Ascending aorta (tissue), 2 donors: Measurements from ENCODE around the gene OR51A7. TPM values are rescaled to one million over a fixed set of nuclear protein-coding genes. Genes with fewer than 3 reads are reported as not detected.

Experiments used
- DNase-seq, 2 donors: peaks; one replicate each; pipeline ENCODE4 v3.0.0-alpha.2; 2019; ENCODE audit warnings: low spot score in 2 of 2
- H3K27ac ChIP-seq, 2 donors: fragments of 200-600 bp; sonication (generic); one replicate each; pipeline ENCODE4 v1.5.1; 2016 to 2017; ENCODE audit warnings: mild to moderate bottlenecking in 1 of 2
- H3K27me3 ChIP-seq: fragments of 200-600 bp; sonication (generic); one replicate; pipeline ENCODE4 v1.5.1; 2017
- H3K36me3 ChIP-seq, 2 donors: fragments of 200-600 bp; sonication (generic); one replicate each; pipeline ENCODE4 v1.5.1; 2016
- H3K4me1 ChIP-seq, 2 donors: fragments of 200-600 bp; sonication (generic); one replicate each; pipeline ENCODE4 v1.5.1; 2016 to 2017; ENCODE audit warnings: mild to moderate bottlenecking in 1 of 2
- H3K4me3 ChIP-seq, 2 donors: fragments of 200-600 bp; sonication (generic); one replicate each; pipeline ENCODE4 v1.5.1; 2016 to 2017; ENCODE audit warnings: mild to moderate bottlenecking in 1 of 2
- H3K9me3 ChIP-seq, 2 donors: fragments of 200-600 bp; sonication (generic); one replicate each; pipeline ENCODE4 v1.5.1; 2016
- intact Hi-C: fragments of 100-400 bp; cut with DNase I; formaldehyde crosslinking; loops from one replicate; pipeline ENCODE4 v1.15.1; 2023
- total RNA-seq: library from RNA; depleted of rRNA; stranded (reverse); fragments of >200 nt; gene quantifications from one replicate; pipeline ENCODE4 v1.1.0, GENCODE V29; 2016
- TF ChIP-seq, protein P1 (sequence below), 3 experiments: fragments of 200-600 bp in 2 of 3; fragments of 450-650 bp in 1 of 3; sonication (generic) in 2 of 3; IDR thresholded peaks; one replicate each; pipeline ENCODE4 v1.5.1; 2016 to 2019; ENCODE audit warnings: antibody characterized with exemption in 3 of 3, mild to moderate bottlenecking in 1 of 3, moderate library complexity in 1 of 3

OR51A7 gene
- total RNA-seq, 1 donor from 2014 or later, result not detected

DNA sequence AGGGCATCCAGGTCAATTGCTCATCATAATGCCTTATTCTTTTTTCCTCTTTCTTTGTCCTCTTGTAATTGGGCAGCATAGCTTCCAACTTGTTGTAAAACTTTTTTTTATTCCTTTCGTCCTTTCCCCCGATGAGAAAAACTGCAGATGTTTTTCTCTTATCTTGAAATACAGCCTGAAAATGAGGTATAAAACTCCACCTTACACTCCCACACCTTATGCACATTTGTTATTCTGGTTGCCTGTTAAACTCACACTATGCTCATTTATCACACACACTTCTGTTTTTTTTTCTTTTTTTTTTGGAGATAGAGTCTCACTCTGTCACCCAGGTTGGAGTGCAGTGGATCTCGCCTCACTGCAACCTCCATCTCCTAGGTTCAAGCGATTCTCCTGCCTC lies 53.8 kb downstream of the OR51A7 start:
- no peak overlapping the region for H3K27ac ChIP-seq
- intact Hi-C loops, result no loop called here
- no peaks in the 10 kb centered on the region for H3K27me3 ChIP-seq
- no peaks in the 10 kb centered on the region for H3K36me3 ChIP-seq
- no peaks in the 10 kb centered on the region for H3K4me1 ChIP-seq
- TF ChIP-seq, protein P1, sequence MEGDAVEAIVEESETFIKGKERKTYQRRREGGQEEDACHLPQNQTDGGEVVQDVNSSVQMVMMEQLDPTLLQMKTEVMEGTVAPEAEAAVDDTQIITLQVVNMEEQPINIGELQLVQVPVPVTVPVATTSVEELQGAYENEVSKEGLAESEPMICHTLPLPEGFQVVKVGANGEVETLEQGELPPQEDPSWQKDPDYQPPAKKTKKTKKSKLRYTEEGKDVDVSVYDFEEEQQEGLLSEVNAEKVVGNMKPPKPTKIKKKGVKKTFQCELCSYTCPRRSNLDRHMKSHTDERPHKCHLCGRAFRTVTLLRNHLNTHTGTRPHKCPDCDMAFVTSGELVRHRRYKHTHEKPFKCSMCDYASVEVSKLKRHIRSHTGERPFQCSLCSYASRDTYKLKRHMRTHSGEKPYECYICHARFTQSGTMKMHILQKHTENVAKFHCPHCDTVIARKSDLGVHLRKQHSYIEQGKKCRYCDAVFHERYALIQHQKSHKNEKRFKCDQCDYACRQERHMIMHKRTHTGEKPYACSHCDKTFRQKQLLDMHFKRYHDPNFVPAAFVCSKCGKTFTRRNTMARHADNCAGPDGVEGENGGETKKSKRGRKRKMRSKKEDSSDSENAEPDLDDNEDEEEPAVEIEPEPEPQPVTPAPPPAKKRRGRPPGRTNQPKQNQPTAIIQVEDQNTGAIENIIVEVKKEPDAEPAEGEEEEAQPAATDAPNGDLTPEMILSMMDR (IDR thresholded peaks at IDR 0.05), result no peak
- H3K9me3 ChIP-seq, result no peaks in the 10 kb centered on the region
- no peak for DNase-seq
- H3K4me3 ChIP-seq, result no peak overlapping the region

Other genes starting within 250 kb of the OR51A7 start
- gene OR51E2, start 205.9 kb upstream of the OR51A7 start, total RNA-seq, result 2.0 TPM
- not detected for gene MMP26, start 199.0 kb upstream of the OR51A7 start, total RNA-seq
- not detected for gene OR51F1, start 133.8 kb upstream of the OR51A7 start, total RNA-seq
- not detected for gene OR52R1, start 99.4 kb upstream of the OR51A7 start, total RNA-seq
- gene OR51F2, start 82.5 kb upstream of the OR51A7 start, total RNA-seq, result not detected
- gene OR51S1, start 54.6 kb upstream of the OR51A7 start, total RNA-seq, result not detected
- not detected for gene OR51T1, start 21.9 kb upstream of the OR51A7 start, total RNA-seq
- not detected for gene OR51G2, start 15.6 kb downstream of the OR51A7 start, total RNA-seq
- not detected for gene OR51G1, start 20.6 kb downstream of the OR51A7 start, total RNA-seq
- gene OR51A4, start 43.8 kb downstream of the OR51A7 start, total RNA-seq, result not detected
- gene OR51A2, start 51.9 kb downstream of the OR51A7 start, total RNA-seq, result not detected
- gene OR51L1, start 91.1 kb downstream of the OR51A7 start, total RNA-seq, result not detected
- not detected for gene OR52J3, start 142.7 kb downstream of the OR51A7 start, total RNA-seq
- gene OR52E2, start 155.8 kb downstream of the OR51A7 start, total RNA-seq, result not detected
- not detected for gene OR52E1, start 165.8 kb downstream of the OR51A7 start, total RNA-seq
- not detected for gene OR52A5, start 234.6 kb downstream of the OR51A7 start, total RNA-seq